Measurements from ENCODE around the gene STXBP1.
"Not testable (repeated sequence)": the region's sequence is repeated elsewhere in the genome, so short reads cannot be mapped to it uniquely, and the experiment has no call there.

STXBP1 gene

GRCh38 chr9:127578627-127578951 lies 33.5 kb upstream of the STXBP1 start:
- DNase-seq (ENCODE audit: low read depth): no peak

- DNase-seq (ENCODE audit: low read depth): peak; percentile 68
These were observed 32.9 kb upstream of the STXBP1 start for GRCh38 chr9:127578952-127579853.

- no peak for DNase-seq (ENCODE audit: low read depth)
These were observed 31.7 kb upstream of the STXBP1 start for GRCh38 chr9:127580366-127580765.

GRCh38 chr9:127580879-127581475 lies 31.1 kb upstream of the STXBP1 start:
- DNase-seq (ENCODE audit: low read depth): no peak

- not testable (repeated sequence) for DNase-seq (ENCODE audit: low read depth)
These were observed 27.6 kb upstream of the STXBP1 start for GRCh38 chr9:127584474-127584805.

- no peak for DNase-seq (ENCODE audit: low read depth)
These were observed 26.8 kb upstream of the STXBP1 start for GRCh38 chr9:127585161-127585819.

GRCh38 chr9:127586096-127586495 lies 26.0 kb upstream of the STXBP1 start:
- no peak for DNase-seq (ENCODE audit: low read depth)

GRCh38 chr9:127586537-127586936 lies 25.5 kb upstream of the STXBP1 start:
- DNase-seq (ENCODE audit: low read depth): peak; percentile 43

GRCh38 chr9:127587966-127588365 lies 24.1 kb upstream of the STXBP1 start:
- no peak for DNase-seq (ENCODE audit: low read depth)

GRCh38 chr9:127588740-127589506 lies 23.2 kb upstream of the STXBP1 start:
- DNase-seq (ENCODE audit: low read depth): no peak

GRCh38 chr9:127589955-127590370 lies 22.1 kb upstream of the STXBP1 start:
- no peak for DNase-seq (ENCODE audit: low read depth)

- DNase-seq (ENCODE audit: low read depth): no peak
These were observed 16.5 kb upstream of the STXBP1 start for GRCh38 chr9:127595611-127596010.

GRCh38 chr9:127598839-127599549 lies 13.1 kb upstream of the STXBP1 start:
- DNase-seq (ENCODE audit: low read depth): no peak

- DNase-seq (ENCODE audit: low read depth): no peak
These were observed 12.6 kb upstream of the STXBP1 start for GRCh38 chr9:127599550-127599891.

- DNase-seq (ENCODE audit: low read depth): no peak
These were observed 8.9 kb upstream of the STXBP1 start for GRCh38 chr9:127603226-127603625.

- no peak for DNase-seq (ENCODE audit: low read depth)
These were observed 6.0 kb upstream of the STXBP1 start for GRCh38 chr9:127606043-127606442.

GRCh38 chr9:127608104-127608966 lies 3.7 kb upstream of the STXBP1 start:
- peak; percentile 53 for DNase-seq (ENCODE audit: low read depth)

- no peak for DNase-seq (ENCODE audit: low read depth)
These were observed 526 bp upstream of the STXBP1 start for GRCh38 chr9:127611603-127611898.

- DNase-seq (ENCODE audit: low read depth): no peak
These were observed 984 bp downstream of the STXBP1 start for GRCh38 chr9:127612939-127613582.

GRCh38 chr9:127613583-127613954 lies 1.5 kb downstream of the STXBP1 start:
- DNase-seq (ENCODE audit: low read depth): no peak

GRCh38 chr9:127614961-127615360 lies 2.9 kb downstream of the STXBP1 start:
- no peak for DNase-seq (ENCODE audit: low read depth)

All from stimulated activated CD8-positive, alpha-beta memory T cell treated with anti-CD3 and anti-CD28 coated beads, Interleukin-12 subunit alpha, Interleukin-12 subunit beta, amount 100 ng/mL, for 1 hour (primary cell).